HFF-Myc (cell line): ENCODE data around the gene RSL1D1.
A peak's percentile ranks its signal among the peaks of the same experiment; 100 is the strongest.

ENCODE experiments used
- DNase-seq: peaks from one replicate; pipeline ENCODE4 v3.0.0-alpha.2; 2011; ENCODE audit warnings: low read depth; ENCODE audit errors: extremely low read depth
- H3K4me3 ChIP-seq: replicated peaks from 2 replicates; pipeline ENCODE4 v1.5.1; 2011; ENCODE audit warnings: low read depth, mild to moderate bottlenecking, control low read depth, low read length
- TF ChIP-seq, protein P1 (sequence below): IDR thresholded peaks from 2 replicates; pipeline ENCODE4 v1.5.1; 2012; ENCODE audit warnings: mild to moderate bottlenecking, low read depth, low read length, control low read depth; ENCODE audit errors: missing control alignments

The RSL1D1 gene

DNA sequence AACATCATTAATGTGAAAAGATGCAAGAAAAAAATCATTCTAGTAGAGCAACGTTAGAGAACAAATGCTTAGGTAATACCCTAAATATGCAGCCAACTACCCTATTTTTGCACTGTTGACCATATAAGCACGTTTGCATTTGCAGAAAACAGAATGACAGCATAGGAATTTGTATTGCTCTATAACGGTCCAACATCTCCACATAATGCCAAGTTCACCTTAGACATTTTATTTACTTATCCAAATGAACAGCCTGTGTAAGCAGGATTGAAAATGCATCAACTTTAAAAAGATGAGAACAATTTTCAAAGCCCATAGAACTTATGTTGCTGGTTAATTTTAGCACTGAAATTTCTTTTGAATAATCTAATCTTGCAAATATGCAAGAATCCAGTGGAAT is 19.1 kb upstream of the RSL1D1 start:
- TF ChIP-seq, protein P1, sequence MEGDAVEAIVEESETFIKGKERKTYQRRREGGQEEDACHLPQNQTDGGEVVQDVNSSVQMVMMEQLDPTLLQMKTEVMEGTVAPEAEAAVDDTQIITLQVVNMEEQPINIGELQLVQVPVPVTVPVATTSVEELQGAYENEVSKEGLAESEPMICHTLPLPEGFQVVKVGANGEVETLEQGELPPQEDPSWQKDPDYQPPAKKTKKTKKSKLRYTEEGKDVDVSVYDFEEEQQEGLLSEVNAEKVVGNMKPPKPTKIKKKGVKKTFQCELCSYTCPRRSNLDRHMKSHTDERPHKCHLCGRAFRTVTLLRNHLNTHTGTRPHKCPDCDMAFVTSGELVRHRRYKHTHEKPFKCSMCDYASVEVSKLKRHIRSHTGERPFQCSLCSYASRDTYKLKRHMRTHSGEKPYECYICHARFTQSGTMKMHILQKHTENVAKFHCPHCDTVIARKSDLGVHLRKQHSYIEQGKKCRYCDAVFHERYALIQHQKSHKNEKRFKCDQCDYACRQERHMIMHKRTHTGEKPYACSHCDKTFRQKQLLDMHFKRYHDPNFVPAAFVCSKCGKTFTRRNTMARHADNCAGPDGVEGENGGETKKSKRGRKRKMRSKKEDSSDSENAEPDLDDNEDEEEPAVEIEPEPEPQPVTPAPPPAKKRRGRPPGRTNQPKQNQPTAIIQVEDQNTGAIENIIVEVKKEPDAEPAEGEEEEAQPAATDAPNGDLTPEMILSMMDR: no peak
- no peak overlapping the region for H3K4me3 ChIP-seq
- no peak for DNase-seq

DNA sequence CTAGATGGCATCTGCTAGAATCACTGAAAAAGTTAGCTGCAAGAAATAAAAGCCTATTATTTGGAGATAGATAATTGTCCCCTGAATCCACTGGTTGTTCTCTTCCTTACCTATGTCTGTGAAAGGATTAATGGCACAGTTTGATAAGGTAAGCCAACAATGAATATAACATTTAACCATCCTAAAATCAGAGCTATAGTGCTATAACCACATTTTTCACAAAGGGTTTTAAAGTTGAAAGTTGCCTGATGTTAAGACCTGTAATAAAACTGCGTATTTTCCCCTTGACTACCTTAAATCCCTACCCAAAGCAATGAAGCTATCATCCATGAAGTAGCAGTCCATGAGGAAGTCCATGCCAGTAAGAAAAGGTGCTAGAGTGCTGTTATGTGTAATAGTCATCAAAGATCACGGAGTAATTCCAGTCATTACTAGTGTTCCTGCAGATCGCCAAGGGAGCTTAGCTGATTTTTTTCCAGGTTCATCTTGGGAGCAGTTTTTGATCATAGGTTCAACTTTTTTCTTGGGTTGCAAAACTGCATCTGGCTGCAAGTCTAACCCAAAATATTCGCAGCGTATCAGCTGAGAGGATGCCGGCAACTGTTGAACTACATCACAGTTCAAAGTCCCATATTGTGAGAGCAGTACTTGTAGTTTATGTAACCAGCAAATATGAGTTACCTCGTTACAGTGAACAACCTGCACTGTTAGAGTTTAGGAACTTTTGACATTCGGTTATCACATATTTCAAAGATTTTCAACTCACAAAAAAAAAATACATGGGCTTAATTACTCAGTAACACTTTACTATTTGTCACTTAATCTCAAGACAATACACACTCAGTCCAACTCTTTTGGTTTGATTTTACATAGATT is 18.2 kb upstream of the RSL1D1 start:
- no peak overlapping the region for H3K4me3 ChIP-seq
- no peak for DNase-seq
- TF ChIP-seq, protein P1: no peak

DNA sequence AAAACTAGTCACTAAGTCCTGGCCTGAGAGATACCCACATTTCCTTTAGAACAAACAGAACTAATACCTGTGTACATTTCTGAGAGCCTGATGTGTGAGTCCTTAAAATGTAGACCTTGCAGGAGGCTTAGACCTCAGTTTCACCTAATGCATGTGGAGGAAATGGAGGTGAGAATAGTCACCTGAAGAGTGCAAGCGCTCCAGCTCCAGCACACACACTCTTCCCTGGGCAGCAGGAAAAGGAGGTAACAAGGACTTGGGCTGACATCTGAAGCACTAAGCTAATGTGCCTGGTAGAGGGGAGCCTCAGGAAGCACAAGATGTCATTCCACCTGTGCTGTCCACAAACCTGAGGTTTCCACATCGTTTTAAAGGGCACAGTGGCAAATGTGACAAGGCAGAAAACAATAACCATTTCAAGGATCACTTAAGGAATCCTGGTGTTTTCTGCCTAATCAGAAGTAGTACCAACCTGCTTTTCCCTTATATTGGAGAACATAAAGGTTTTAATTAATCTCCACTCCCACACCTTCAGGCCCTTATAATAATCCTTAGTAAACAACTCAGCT is 17.2 kb upstream of the RSL1D1 start:
- TF ChIP-seq, protein P1: no peak

DNA sequence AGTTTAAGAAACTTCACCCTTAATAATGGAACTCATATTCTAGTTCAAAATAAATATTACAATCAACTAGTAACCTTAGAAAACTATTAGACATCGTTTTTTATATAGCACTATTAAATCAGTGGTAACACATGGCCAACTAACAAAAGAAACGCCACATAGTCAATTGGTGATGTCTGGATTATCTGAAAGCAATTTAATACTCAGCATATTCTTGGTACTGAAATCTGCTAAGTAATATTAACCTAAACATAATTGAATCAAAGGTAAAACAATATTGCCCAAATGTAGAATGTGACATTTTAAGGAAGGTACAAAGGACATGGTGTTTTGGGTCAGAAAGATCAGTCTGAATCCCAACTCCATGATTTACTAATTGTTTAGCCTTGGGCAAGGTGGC is 11.1 kb upstream of the RSL1D1 start:
- no peak overlapping the region for H3K4me3 ChIP-seq
- TF ChIP-seq, protein P1: no peak
- DNase-seq: no peak

More for the DNA sequence above, 17.2 kb upstream of the RSL1D1 start:
- no peak overlapping the region for H3K4me3 ChIP-seq
- DNase-seq: no peak

DNA sequence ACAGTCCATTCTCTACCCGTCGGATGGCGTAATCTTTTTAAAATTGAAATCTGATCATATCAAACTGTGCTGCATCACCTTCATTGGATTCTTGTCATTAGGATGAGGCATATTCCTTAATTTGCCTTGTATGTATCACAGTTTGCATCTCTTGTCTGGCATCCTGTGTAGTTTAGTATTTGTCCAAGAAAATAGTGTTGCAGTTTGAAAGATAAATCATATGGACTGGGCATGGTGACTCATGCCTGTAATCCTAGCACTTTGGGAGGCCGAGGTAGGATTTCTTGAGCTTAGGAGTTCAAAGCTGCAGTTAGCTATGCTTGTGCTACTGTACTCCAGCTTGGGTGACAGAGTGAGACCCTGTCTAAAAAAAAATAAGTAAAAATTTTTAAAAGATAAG is 5.8 kb upstream of the RSL1D1 start:
- no peak overlapping the region for H3K4me3 ChIP-seq
- DNase-seq: no peak
- TF ChIP-seq, protein P1: no peak

DNA sequence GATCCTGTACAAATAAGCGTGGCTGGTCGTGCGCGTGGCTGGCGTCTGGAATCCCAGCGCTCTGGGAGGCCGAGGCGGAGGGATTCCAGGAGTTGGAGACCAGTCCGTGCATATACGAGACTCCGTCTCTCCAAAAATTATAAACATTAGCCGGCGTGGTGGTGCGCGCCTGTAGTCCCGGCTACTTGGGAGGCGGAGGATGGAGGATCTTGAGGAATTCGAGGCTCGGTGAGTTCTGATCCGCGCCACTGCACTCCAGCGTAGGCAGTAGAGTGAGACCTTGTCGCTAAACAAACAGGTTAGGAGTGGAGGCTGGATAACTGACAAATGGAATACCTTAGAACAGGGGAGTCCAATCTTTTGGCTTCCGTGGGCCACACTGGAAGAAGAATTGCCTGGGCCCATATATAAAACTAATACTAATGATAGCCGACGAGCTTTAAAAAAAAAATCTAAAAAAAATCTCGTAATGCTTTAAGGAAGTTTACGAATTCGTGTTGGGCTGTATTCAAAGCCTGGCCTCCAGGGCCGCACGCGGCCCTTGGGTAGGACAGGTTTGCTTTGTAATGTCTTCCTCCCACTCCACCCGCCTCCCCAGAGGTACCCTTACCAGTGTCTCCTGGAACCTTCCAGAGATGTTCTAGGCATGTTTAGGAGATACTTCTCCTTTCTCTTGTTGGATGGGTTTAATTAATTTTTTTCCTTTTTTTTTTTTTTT is 909 bp upstream of the RSL1D1 start:
- TF ChIP-seq, protein P1: no peak
- peak overlapping the region; percentile 96 for H3K4me3 ChIP-seq
- no peak for DNase-seq
